ENCODE results near the gene NR2C2. TPM values are rescaled to one million over a fixed set of nuclear protein-coding genes. Genes with fewer than 3 reads are reported as not detected.

NR2C2 gene
- total and polyA plus RNA-seq, 2 of the 13 experiments (the other 11 are each of a cell fraction or from before 2014, with no cell fraction given), result 7.8 to 11.8 TPM

DNA sequence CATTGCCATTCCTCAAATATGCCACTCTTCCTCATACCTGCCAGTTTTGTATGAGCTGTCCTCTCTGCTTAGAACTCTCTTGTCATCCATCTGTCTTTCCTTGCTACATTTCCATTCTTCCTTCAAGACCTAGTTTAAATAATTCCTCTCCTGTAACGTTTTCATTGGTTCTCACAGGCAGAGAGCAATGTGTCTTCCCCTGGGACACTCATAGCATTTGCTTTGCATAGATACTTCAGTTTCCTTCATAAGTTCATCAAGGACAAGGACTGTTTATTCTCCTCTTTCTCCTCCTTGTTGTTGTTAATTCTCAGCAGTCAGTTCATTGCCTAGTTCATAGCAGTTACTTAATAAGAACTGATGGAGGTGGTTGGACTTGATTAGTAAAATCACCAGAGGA is 10.5 kb downstream of the NR2C2 start (continued):
- TF ChIP-seq ZNF260 (CRISPR knock-in tag; IDR thresholded peaks at IDR 0.05; ENCODE audit: borderline replicate concordance, low read depth) (no peak), GFI1 (CRISPR knock-in tag; IDR thresholded peaks at IDR 0.05; ENCODE audit: borderline replicate concordance) (no peak), PREB (CRISPR knock-in tag; IDR thresholded peaks at IDR 0.05) (no peak), HOXA7 (CRISPR knock-in tag; IDR thresholded peaks at IDR 0.05) (no peak)

DNA sequence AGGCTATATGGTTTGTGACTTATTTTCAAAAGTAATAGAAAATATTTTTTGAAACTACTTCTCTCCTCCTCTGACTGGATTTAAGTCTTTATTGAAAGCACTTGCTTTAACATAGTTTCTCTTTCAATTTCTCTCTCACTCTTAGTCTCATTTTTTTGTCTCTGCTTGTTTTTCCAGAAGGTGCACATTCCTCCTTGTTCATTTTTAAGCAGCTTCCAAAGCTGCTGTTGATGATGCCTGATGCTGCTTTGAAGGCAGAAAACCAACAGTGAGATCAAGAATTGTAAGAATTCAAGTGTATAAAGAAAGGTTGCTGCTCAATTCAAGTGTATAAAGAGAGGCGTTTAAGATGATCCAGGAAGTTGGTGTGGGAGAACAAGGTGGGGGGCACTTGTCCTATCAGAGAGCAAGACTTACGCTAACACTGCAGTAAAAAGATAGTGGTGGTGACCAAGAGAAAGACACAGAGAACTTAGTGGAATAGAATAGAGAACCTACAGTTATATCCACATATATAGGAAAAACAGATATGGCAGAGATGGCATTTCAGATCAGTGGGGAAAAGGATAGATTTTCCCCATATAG is 12.1 kb downstream of the NR2C2 start:
- Histone ChIP-seq H3K9ac (ENCODE audit: insufficient read depth, low read depth, low read length) (no peak overlapping the region), H3K4me3 (replicated peaks in 1 of 3; ENCODE audit: insufficient read depth in 1 of 3, low read depth in 2 of 3, low read length in 3 of 3) (no peak overlapping the region), H4K20me1 (ENCODE audit: insufficient read depth, low read length) (peaks cover under 1% of the 10 kb centered on the region; the same call in 1 of the 2 replicates), H3K79me2 (ENCODE audit: insufficient read depth, low read length) (peaks cover 38% of the 10 kb centered on the region), H3K27me3 (ENCODE audit: control insufficient read depth in 1 of 2, insufficient read depth in 2 of 2, low read length in 2 of 2) (no peaks in the 10 kb centered on the region), H3K36me3 (replicated peaks in 1 of 2; ENCODE audit: control insufficient read depth in 1 of 2, insufficient read depth in 2 of 2, low read length in 2 of 2) (peaks cover 0 to 28% of the 10 kb centered on the region in 2 experiments; a peak in 3 of 5 replicates), H3K9me3 (ENCODE audit: low read length) (no peaks in the 10 kb centered on the region), H2AFZ (ENCODE audit: low read length) (no peak overlapping the region), H3K27ac (ENCODE audit: extremely low read length, insufficient read depth, low read length) (no peak overlapping the region), H3K4me1 (ENCODE audit: insufficient read depth, low read length) (peaks cover 12% of the 10 kb centered on the region; the same call in 1 of the 2 replicates), H3K4me2 (ENCODE audit: low read depth, low read length) (no peak overlapping the region)
- POLR2A ChIA-PET, result no interaction called here
- intact Hi-C loops (cut with micrococcal nuclease; ENCODE audit: unreplicated experiment) (no loop called here), in situ Hi-C loops (cut with HindIII; ENCODE audit: extremely low pct_ligation_motif_present, low pct_unique_long_range_greater_than_20kb) (no loop called here)
- BruUV-seq (replicated peaks), result no TSS peak
- ATAC-seq, result no peak
- no peak for DNase-seq (ENCODE audit: low spot score)
- CTCF ChIA-PET (ENCODE audit: low intra/inter-chr PET ratio, low total read pairs), result no interaction called here
- 99% methylated on average over 2 of the region's 2 CpGs for WGBS (ENCODE audit: low lambda C conversion rate)
- FAIRE-seq, result no peak
- TF ChIP-seq ZNF234 (CRISPR knock-in tag; conservative IDR thresholded peaks at IDR 0.05) (no peak), ZEB1 (IDR thresholded peaks at IDR 0.05; ENCODE audit: insufficient replicate concordance, low read depth) (no peak), PCBP1 (IDR thresholded peaks at IDR 0.05; ENCODE audit: borderline replicate concordance, low read depth, low read length) (no peak), ZNF740 (CRISPR knock-in tag; IDR thresholded peaks at IDR 0.05) (no peak), HMG20A (CRISPR knock-in tag; IDR thresholded peaks at IDR 0.05; ENCODE audit: borderline replicate concordance) (no peak), HMGXB4 (CRISPR knock-in tag; IDR thresholded peaks at IDR 0.05; ENCODE audit: borderline replicate concordance in 1 of 2, low read depth in 1 of 2) (no peak), JARID2 (CRISPR knock-in tag; IDR thresholded peaks at IDR 0.05; ENCODE audit: insufficient replicate concordance) (no peak), TCF7L2 (IDR thresholded peaks at IDR 0.05; ENCODE audit: low read depth, low read length) (no peak), ELF1 (CRISPR knock-in tag; IDR thresholded peaks at IDR 0.05) (no peak), ZNF775 (CRISPR knock-in tag; IDR thresholded peaks at IDR 0.05; ENCODE audit: borderline replicate concordance) (no peak), ZNF431 (CRISPR knock-in tag; IDR thresholded peaks at IDR 0.05; ENCODE audit: borderline replicate concordance, low read depth) (no peak)
- TF ChIP-seq, protein P1, sequence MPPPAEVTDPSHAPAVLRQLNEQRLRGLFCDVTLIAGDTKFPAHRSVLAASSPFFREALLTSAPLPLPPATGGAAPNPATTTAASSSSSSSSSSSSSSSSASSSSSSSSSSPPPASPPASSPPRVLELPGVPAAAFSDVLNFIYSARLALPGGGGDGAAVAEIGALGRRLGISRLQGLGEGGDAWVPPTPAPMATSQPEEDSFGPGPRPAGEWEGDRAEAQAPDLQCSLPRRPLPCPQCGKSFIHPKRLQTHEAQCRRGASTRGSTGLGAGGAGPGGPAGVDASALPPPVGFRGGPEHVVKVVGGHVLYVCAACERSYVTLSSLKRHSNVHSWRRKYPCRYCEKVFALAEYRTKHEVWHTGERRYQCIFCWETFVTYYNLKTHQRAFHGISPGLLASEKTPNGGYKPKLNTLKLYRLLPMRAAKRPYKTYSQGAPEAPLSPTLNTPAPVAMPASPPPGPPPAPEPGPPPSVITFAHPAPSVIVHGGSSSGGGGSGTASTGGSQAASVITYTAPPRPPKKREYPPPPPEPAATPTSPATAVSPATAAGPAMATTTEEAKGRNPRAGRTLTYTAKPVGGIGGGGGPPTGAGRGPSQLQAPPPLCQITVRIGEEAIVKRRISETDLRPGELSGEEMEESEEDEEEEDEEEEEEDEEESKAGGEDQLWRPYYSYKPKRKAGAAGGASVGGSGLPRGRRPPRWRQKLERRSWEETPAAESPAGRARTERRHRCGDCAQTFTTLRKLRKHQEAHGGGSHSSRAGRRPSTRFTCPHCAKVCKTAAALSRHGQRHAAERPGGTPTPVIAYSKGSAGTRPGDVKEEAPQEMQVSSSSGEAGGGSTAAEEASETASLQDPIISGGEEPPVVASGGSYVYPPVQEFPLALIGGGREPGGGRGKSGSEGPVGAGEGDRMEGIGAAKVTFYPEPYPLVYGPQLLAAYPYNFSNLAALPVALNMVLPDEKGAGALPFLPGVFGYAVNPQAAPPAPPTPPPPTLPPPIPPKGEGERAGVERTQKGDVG (CRISPR knock-in tag; IDR thresholded peaks at IDR 0.05; ENCODE audit: borderline replicate concordance), result no peak
